HCT116 (cell line): ENCODE measurements around the gene GRK5. TPM values are rescaled to one million over a fixed set of nuclear protein-coding genes. Genes with fewer than 3 reads are reported as not detected.

ENCODE experiments used
- ATAC-seq: fragments of 200-7000 bp; cut with Tn5 transposase; 2 replicates; pipeline ENCODE4 v1.9.1; 2020; ENCODE audit warnings: mild to moderate bottlenecking, moderate library complexity
- BruUV-seq: library from RNA; stranded (reverse); fragments of 400-500 nt; replicated peaks from 2 replicates; lab custom pipeline; 2021; lab: Mats Ljungman, UMichigan
- CTCF ChIA-PET: fragments of 300-600 bp; sonication (Branson Sonifier 250); formaldehyde crosslinking; loops from one replicate; lab custom pipeline; 2021; ENCODE audit warnings: antibody characterized with exemption; lab: Charles Lee
- POLR2A ChIA-PET: fragments of 300-600, 350-600 bp; sonication (Branson Sonifier 250); formaldehyde crosslinking; loops from one replicate; lab custom pipeline; 2021; ENCODE audit warnings: antibody characterized with exemption; lab: Charles Lee
- RAD21 ChIA-PET, 2 experiments: fragments of 300-600 bp; sonication (Branson Sonifier 250); formaldehyde crosslinking; loops; one replicate each; lab custom pipeline; 2023; ENCODE audit warnings: low total read pairs in 2 of 2; ENCODE audit not compliant: uncharacterized antibody in 2 of 2, unreplicated experiment in 2 of 2, low non-redundant PET in 1 of 2; lab: Charles Lee
- DNase-seq: peaks from one replicate; pipeline ENCODE4 v3.0.0-alpha.2; 2010; ENCODE audit warnings: low read depth, low spot score
- H2AFZ ChIP-seq: fragments of 200-600 bp; shearing (Covaris generic), sonication (generic); 2 replicates; pipeline ENCODE4 v1.6.1; 2017; ENCODE audit warnings: low read depth, mixed run types, mixed read lengths, antibody characterized with exemption, low read length; ENCODE audit not compliant: poor library complexity, severe bottlenecking
- H3K27ac ChIP-seq: 2 replicates; pipeline ENCODE4 v1.5.1; 2012; ENCODE audit warnings: low read depth, low read length
- H3K27me3 ChIP-seq: fragments of 200-600 bp; sonication (generic); 2 replicates; pipeline ENCODE4 v1.6.1; 2016; ENCODE audit warnings: mixed run types, low read length, mixed read lengths; ENCODE audit not compliant: insufficient read depth
- H3K36me3 ChIP-seq, 2 experiments: fragments of 200-500 bp in 1 of 2; fragments of 200-600 bp in 1 of 2; sonication (Bioruptor generic) in 1 of 2; sonication (generic) in 1 of 2; 2 replicates each; pipeline versions ENCODE4 v1.5.1 to v1.6.1; 2014 to 2016; ENCODE audit warnings: low read length in 2 of 2, inconsistent platforms in 1 of 2, mixed read lengths in 1 of 2, mixed run types in 1 of 2; ENCODE audit not compliant: insufficient read depth in 2 of 2, control insufficient read depth in 1 of 2
- H3K4me1 ChIP-seq, 2 experiments: fragments of 200-600 bp in 1 of 2; sonication (generic) in 1 of 2; 2 replicates each; pipeline versions ENCODE4 v1.5.1 to v1.6.1; 2012 to 2017; ENCODE audit warnings: low read length in 2 of 2, inconsistent platforms in 1 of 2, mild to moderate bottlenecking in 1 of 2, mixed read lengths in 1 of 2, mixed run types in 1 of 2, moderate library complexity in 1 of 2; ENCODE audit not compliant: insufficient read depth in 2 of 2, control insufficient read depth in 1 of 2
- H3K4me2 ChIP-seq: fragments of 200-600 bp; sonication (generic); 2 replicates; pipeline ENCODE4 v1.6.1; 2017; ENCODE audit warnings: mixed run types, low read length, mixed read lengths
- H3K4me3 ChIP-seq, 2 experiments: fragments of 200-600 bp in 1 of 2; sonication (generic) in 1 of 2; replicated peaks in 1 of 2; 2 replicates each; pipeline ENCODE4 v1.5.1; 2011 to 2016; ENCODE audit warnings: low read length in 2 of 2, control low read depth in 1 of 2, low read depth in 1 of 2, mild to moderate bottlenecking in 1 of 2, mixed read lengths in 1 of 2, mixed run types in 1 of 2
- H3K79me2 ChIP-seq: fragments of 200-600 bp; sonication (generic); 2 replicates; pipeline ENCODE4 v1.6.1; 2017; ENCODE audit warnings: mild to moderate bottlenecking, mixed run types, low read length, moderate library complexity, mixed read lengths; ENCODE audit not compliant: insufficient read depth
- H3K9ac ChIP-seq: fragments of 200-600 bp; sonication (generic); 2 replicates; pipeline ENCODE4 v1.6.1; 2016; ENCODE audit warnings: low read length, mixed read lengths
- H3K9me2 ChIP-seq: fragments of 200-600 bp; sonication (generic), shearing (Covaris generic); 2 replicates; pipeline ENCODE4 v1.6.1; 2017; ENCODE audit warnings: mixed run types, mild to moderate bottlenecking, moderate library complexity; ENCODE audit not compliant: insufficient read depth
- H3K9me3 ChIP-seq, 2 experiments: fragments of 200-500 bp in 1 of 2; fragments of 200-600 bp in 1 of 2; sonication (Bioruptor generic) in 1 of 2; sonication (generic) in 1 of 2; 2 replicates each; pipeline ENCODE4 v1.6.1; 2014 to 2017; ENCODE audit warnings: low read length in 2 of 2, mixed read lengths in 2 of 2, inconsistent platforms in 1 of 2, low read depth in 1 of 2, mild to moderate bottlenecking in 1 of 2, mixed run types in 1 of 2, moderate library complexity in 1 of 2; ENCODE audit not compliant: control insufficient read depth in 1 of 2, insufficient read depth in 1 of 2
- H4K20me1 ChIP-seq: fragments of 200-600 bp; sonication (generic), shearing (Covaris generic); 2 replicates; pipeline ENCODE4 v1.6.1; 2017; ENCODE audit warnings: mixed run types, mild to moderate bottlenecking, moderate library complexity; ENCODE audit not compliant: insufficient read depth
- CBX3 ChIP-seq: IDR thresholded peaks from 2 replicates; pipeline ENCODE4 v1.6.1; 2012; ENCODE audit warnings: low read depth
- EZH2 ChIP-seq: fragments of 200-600 bp; sonication (generic); IDR thresholded peaks from 2 replicates; pipeline ENCODE4 v1.6.1; 2017; ENCODE audit warnings: antibody characterized with exemption, mixed run types
- POLR2AphosphoS5 ChIP-seq: IDR thresholded peaks from 2 replicates; pipeline ENCODE4 v1.6.1; 2011; ENCODE audit warnings: mild to moderate bottlenecking, low read depth, low read length, moderate library complexity
- SIN3A ChIP-seq: IDR thresholded peaks from 2 replicates; pipeline ENCODE4 v1.6.1; 2012; ENCODE audit warnings: low read depth
- SP1 ChIP-seq: IDR thresholded peaks from 2 replicates; pipeline ENCODE4 v1.6.1; 2012; ENCODE audit warnings: low read depth
- SRF ChIP-seq: IDR thresholded peaks from 2 replicates; pipeline ENCODE4 v1.6.1; 2012; ENCODE audit warnings: low read depth
- intact Hi-C: fragments of 100-400 bp; cut with micrococcal nuclease; formaldehyde crosslinking; loops from 2 replicates; pipeline ENCODE4 v1.10.0; 2022
- total RNA-seq: library from RNA; stranded (reverse); gene quantifications from one replicate; pipeline ENCODE4 v1.2.1, GENCODE V29; 2021; ENCODE audit not compliant: unreplicated experiment
- TF ChIP-seq, protein P1 (sequence below): IDR thresholded peaks from 2 replicates; pipeline ENCODE4 v1.6.1; 2012; ENCODE audit warnings: low read depth

Gene GRK5
- total RNA-seq, 1 experiment from 2014 or later, result 7.3 TPM

DNA sequence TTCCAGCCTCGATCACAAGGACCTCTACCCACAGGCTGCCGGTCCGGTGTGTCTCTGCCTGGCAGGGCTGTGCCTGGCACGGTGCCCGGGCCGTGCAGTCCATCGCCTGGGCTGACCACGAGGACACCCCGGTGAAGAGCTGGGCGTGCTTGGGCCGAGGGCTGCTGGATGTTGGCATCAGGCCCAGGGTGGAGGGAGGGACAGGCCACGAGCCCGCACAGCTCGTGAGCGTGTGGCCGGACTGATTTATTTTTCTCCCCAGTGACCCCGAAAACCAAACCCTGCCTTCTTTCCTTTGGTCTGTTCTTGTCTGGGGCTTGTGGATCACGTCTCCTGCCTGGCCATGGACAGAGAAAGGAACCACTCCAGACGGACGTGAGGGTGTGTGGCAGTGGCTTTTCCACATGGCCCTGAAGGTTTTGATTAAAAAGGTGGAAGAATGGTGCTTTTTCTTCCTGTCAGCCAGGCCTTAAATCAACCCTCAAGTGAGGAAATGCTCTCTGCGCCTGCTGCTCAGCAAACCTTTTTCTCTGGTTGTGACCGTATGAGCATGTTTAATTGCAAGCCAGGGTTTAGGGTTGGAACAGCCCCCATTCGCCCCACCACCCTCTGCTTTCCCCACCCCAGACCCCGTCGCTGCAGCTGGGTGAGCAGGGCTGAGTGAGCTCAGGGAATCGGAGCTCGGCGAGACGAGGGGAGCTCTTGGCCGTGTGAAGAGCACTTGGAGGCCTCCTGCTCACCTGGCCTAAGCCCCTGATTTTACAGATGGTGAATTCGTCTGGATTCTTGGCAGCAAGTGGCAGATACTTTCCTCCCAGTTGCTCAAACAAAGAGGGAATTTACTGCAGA lies 205.1 kb downstream of the GRK5 start:
- ChIA-PET POLR2A (no interaction called here), CTCF (no interaction called here), RAD21 (no interaction called here)
- H3K4me3 ChIP-seq, result no peak overlapping the region
- H4K20me1 ChIP-seq, result no peaks in the 10 kb centered on the region
- H3K27ac ChIP-seq, result no peak overlapping the region
- H3K9ac ChIP-seq, result no peak overlapping the region
- H3K4me1 ChIP-seq, result peaks cover 0 to 3% of the 10 kb centered on the region in 2 experiments; a peak in 1 of 4 replicates
- ATAC-seq (no peak), DNase-seq (no peak)
- BruUV-seq, result no TSS peak
- H3K9me2 ChIP-seq, result no peaks in the 10 kb centered on the region
- no peaks in the 10 kb centered on the region for H3K79me2 ChIP-seq
- H3K9me3 ChIP-seq, result no peaks in the 10 kb centered on the region
- H3K36me3 ChIP-seq, result no peaks in the 10 kb centered on the region
- no peak overlapping the region for H2AFZ ChIP-seq
- H3K27me3 ChIP-seq, result no peaks in the 10 kb centered on the region
- intact Hi-C loops, result no loop called here
- TF ChIP-seq, protein P1, sequence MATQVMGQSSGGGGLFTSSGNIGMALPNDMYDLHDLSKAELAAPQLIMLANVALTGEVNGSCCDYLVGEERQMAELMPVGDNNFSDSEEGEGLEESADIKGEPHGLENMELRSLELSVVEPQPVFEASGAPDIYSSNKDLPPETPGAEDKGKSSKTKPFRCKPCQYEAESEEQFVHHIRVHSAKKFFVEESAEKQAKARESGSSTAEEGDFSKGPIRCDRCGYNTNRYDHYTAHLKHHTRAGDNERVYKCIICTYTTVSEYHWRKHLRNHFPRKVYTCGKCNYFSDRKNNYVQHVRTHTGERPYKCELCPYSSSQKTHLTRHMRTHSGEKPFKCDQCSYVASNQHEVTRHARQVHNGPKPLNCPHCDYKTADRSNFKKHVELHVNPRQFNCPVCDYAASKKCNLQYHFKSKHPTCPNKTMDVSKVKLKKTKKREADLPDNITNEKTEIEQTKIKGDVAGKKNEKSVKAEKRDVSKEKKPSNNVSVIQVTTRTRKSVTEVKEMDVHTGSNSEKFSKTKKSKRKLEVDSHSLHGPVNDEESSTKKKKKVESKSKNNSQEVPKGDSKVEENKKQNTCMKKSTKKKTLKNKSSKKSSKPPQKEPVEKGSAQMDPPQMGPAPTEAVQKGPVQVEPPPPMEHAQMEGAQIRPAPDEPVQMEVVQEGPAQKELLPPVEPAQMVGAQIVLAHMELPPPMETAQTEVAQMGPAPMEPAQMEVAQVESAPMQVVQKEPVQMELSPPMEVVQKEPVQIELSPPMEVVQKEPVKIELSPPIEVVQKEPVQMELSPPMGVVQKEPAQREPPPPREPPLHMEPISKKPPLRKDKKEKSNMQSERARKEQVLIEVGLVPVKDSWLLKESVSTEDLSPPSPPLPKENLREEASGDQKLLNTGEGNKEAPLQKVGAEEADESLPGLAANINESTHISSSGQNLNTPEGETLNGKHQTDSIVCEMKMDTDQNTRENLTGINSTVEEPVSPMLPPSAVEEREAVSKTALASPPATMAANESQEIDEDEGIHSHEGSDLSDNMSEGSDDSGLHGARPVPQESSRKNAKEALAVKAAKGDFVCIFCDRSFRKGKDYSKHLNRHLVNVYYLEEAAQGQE, result no peak
- H3K4me2 ChIP-seq, result no peak overlapping the region

DNA sequence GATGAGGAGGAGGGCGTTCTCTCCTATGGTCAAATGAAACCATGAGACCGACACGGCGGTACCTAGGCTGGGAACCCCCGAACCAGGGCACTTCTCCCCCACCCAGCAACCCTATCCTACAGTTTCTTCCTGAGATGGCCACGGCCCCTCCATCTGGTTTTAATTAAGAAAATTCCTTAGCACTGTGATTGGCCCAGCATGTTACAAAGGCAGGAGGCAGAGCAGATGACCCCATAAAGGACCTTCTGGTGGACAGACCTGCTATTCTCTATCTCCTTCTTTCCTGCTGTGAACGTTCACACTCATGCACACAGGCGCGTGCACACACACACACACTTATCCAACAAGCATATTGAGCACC lies 205.7 kb downstream of the GRK5 start:
- Histone ChIP-seq H3K9ac (no peak overlapping the region), H3K27me3 (no peaks in the 10 kb centered on the region), H3K4me1 (peaks cover 0 to 3% of the 10 kb centered on the region in 2 experiments; a peak in 1 of 4 replicates), H3K4me3 (no peak overlapping the region), H3K9me2 (no peaks in the 10 kb centered on the region), H3K79me2 (no peaks in the 10 kb centered on the region), H3K27ac (no peak overlapping the region), H3K36me3 (no peaks in the 10 kb centered on the region), H4K20me1 (no peaks in the 10 kb centered on the region), H3K4me2 (no peak overlapping the region), H2AFZ (no peak overlapping the region), H3K9me3 (no peaks in the 10 kb centered on the region)
- ATAC-seq, result no peak
- no TSS peak for BruUV-seq
- intact Hi-C loops, result no loop called here
- no peak for DNase-seq
- TF ChIP-seq SP1, result no peak
- TF ChIP-seq EZH2, result no peak
- no peak for TF ChIP-seq SRF
- TF ChIP-seq CBX3, result no peak
- TF ChIP-seq POLR2AphosphoS5, result no peak
- TF ChIP-seq SIN3A, result no peak
- ChIA-PET CTCF (no interaction called here), POLR2A (no interaction called here), RAD21 (no interaction called here)
